ENCODE data around the gene P3H4.

DNA sequence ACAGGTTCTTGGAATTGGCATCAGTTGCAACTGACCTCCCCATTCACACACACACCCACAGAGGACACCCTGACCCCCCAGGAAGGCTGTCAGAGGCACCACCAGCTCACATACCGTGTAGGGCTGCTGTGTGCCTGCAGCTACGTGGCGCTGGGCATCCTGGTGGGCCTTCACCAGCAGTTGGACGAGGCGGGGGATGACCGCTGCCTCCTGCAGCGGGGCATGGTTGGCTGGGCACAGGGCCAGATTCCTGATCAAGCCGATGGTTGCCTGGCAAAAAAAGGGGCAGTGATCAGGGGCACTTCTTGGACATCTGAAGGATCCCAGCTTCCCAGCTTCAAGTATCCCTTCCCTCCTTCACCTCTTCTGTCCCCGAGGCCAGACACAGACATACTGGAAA, 53.1 kb downstream of the P3H4 start:
- TF ChIP-seq POLR2A (IDR thresholded peaks at IDR 0.05): no peak
- TF ChIP-seq, protein P1, sequence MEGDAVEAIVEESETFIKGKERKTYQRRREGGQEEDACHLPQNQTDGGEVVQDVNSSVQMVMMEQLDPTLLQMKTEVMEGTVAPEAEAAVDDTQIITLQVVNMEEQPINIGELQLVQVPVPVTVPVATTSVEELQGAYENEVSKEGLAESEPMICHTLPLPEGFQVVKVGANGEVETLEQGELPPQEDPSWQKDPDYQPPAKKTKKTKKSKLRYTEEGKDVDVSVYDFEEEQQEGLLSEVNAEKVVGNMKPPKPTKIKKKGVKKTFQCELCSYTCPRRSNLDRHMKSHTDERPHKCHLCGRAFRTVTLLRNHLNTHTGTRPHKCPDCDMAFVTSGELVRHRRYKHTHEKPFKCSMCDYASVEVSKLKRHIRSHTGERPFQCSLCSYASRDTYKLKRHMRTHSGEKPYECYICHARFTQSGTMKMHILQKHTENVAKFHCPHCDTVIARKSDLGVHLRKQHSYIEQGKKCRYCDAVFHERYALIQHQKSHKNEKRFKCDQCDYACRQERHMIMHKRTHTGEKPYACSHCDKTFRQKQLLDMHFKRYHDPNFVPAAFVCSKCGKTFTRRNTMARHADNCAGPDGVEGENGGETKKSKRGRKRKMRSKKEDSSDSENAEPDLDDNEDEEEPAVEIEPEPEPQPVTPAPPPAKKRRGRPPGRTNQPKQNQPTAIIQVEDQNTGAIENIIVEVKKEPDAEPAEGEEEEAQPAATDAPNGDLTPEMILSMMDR (IDR thresholded peaks at IDR 0.05): no peak

All from thyroid gland (tissue), 4 donors.